ENCODE results near the gene SERPINF2.

GRCh38 chr17:1755827-1756262 is 13.2 kb downstream of the SERPINF2 start:
- TF ChIP-seq POLR2AphosphoS5 (IDR thresholded peaks at IDR 0.05; ENCODE audit: borderline replicate concordance, low read depth, low read length) (no peak), EZH2 (IDR thresholded peaks at IDR 0.05) (no peak)
